Endodermal cell (in vitro differentiated cells): ENCODE measurements around the gene NDFIP1. TPM values are rescaled to one million over a fixed set of nuclear protein-coding genes. Genes with fewer than 3 reads are reported as not detected.

Experiments
- DNase-seq: peaks from one replicate; pipeline ENCODE4 v3.0.0-alpha.2; 2017
- H3K27ac ChIP-seq: 2 replicates; pipeline ENCODE4 v1.5.1; 2013; ENCODE audit warnings: mild to moderate bottlenecking, low read depth, low read length, moderate library complexity
- H3K27me3 ChIP-seq: 2 replicates; pipeline ENCODE4 v1.6.1; 2013; ENCODE audit warnings: mild to moderate bottlenecking, low read length, moderate library complexity; ENCODE audit not compliant: insufficient read depth, control insufficient read depth, poor library complexity, severe bottlenecking
- H3K36me3 ChIP-seq: 2 replicates; pipeline ENCODE4 v1.7.0; 2013; ENCODE audit warnings: mild to moderate bottlenecking, low read length, moderate library complexity; ENCODE audit not compliant: control insufficient read depth, insufficient read depth
- H3K4me1 ChIP-seq: one replicate; pipeline ENCODE4 v1.7.0; 2013; ENCODE audit warnings: low read length; ENCODE audit not compliant: control insufficient read depth, insufficient read depth
- H3K4me3 ChIP-seq: 2 replicates; pipeline ENCODE4 v1.5.1; 2013; ENCODE audit warnings: mild to moderate bottlenecking, low read length, moderate library complexity
- H3K9ac ChIP-seq: 2 replicates; pipeline ENCODE4 v1.6.1; 2013; ENCODE audit warnings: mild to moderate bottlenecking, low read length, moderate library complexity; ENCODE audit not compliant: poor library complexity, severe bottlenecking; ENCODE audit errors: extremely low read depth
- H3K9me3 ChIP-seq: 2 replicates; pipeline ENCODE4 v1.6.1; 2013; ENCODE audit warnings: mild to moderate bottlenecking, low read length, moderate library complexity; ENCODE audit not compliant: control insufficient read depth
- H3K27ac Mint-ChIP-seq: 2 replicates; pipeline ENCODE4 v1.8.0; 2020; ENCODE audit warnings: mixed read lengths
- H3K27me3 Mint-ChIP-seq: 2 replicates; pipeline ENCODE4 v1.8.0; 2021; ENCODE audit warnings: mild to moderate bottlenecking, mixed read lengths; ENCODE audit not compliant: insufficient read depth
- H3K36me3 Mint-ChIP-seq: 2 replicates; pipeline ENCODE4 v1.8.0; 2020; ENCODE audit warnings: low read depth, mixed read lengths
- H3K4me1 Mint-ChIP-seq: 2 replicates; pipeline ENCODE4 v1.8.0; 2020; ENCODE audit warnings: mixed read lengths
- H3K4me3 Mint-ChIP-seq: 2 replicates; pipeline ENCODE4 v1.8.0; 2020; ENCODE audit warnings: mild to moderate bottlenecking, moderate library complexity, mixed read lengths
- H3K9me3 Mint-ChIP-seq: 2 replicates; pipeline ENCODE4 v1.8.0; 2020; ENCODE audit warnings: mild to moderate bottlenecking, mixed read lengths
- WGBS, 2 experiments: methylation state at CpG; one replicate each; pipeline versions ENCODE4 v1.1.5 to v1.1.7; 2013; ENCODE audit warnings: missing lambda C conversion rate in 2 of 2, mixed read lengths in 1 of 2; ENCODE audit not compliant: insufficient coverage in 1 of 2, insufficient read length in 1 of 2; 5-methylcytosine and 5-hydroxymethylcytosine counted together
- total RNA-seq, 2 donors: library from RNA; stranded (reverse); fragmentation: NEBNext Ultra II Directional in 1 of 2; extraction: Animal tissue kit (Norgen Biotek cat#: 25700) in 1 of 2; gene quantifications; 2 replicates in 1 of 2; 3 replicates in 1 of 2; pipeline ENCODE4 v1.2.1, GENCODE V29; 2021
- TF ChIP-seq, protein P1 (sequence below): fragments of 200-600 bp; sonication (generic); conservative IDR thresholded peaks from 2 replicates; pipeline ENCODE4 v1.5.0; 2021; ENCODE audit warnings: antibody characterized with exemption, mild to moderate bottlenecking

The NDFIP1 gene
- total RNA-seq, 2 donors from 2014 or later, result 46.2 to 49.0 TPM

GRCh38 chr5:142074006-142074405 is 34.6 kb upstream of the NDFIP1 start:
- no peak overlapping the region for H3K27ac Mint-ChIP-seq
- H3K27me3 ChIP-seq, result no peaks in the 10 kb centered on the region
- peaks cover 12% of the 10 kb centered on the region for H3K27me3 Mint-ChIP-seq
- 83 to 90% methylated on average over 1 to 2 of the region's 2 CpGs for WGBS, 2 experiments
- no peak overlapping the region for H3K4me3 Mint-ChIP-seq
- H3K9me3 Mint-ChIP-seq, result peaks cover 10% of the 10 kb centered on the region
- H3K4me1 ChIP-seq, result no peaks in the 10 kb centered on the region
- no peaks in the 10 kb centered on the region for H3K36me3 ChIP-seq
- H3K4me3 ChIP-seq, result no peak overlapping the region
- TF ChIP-seq, protein P1, sequence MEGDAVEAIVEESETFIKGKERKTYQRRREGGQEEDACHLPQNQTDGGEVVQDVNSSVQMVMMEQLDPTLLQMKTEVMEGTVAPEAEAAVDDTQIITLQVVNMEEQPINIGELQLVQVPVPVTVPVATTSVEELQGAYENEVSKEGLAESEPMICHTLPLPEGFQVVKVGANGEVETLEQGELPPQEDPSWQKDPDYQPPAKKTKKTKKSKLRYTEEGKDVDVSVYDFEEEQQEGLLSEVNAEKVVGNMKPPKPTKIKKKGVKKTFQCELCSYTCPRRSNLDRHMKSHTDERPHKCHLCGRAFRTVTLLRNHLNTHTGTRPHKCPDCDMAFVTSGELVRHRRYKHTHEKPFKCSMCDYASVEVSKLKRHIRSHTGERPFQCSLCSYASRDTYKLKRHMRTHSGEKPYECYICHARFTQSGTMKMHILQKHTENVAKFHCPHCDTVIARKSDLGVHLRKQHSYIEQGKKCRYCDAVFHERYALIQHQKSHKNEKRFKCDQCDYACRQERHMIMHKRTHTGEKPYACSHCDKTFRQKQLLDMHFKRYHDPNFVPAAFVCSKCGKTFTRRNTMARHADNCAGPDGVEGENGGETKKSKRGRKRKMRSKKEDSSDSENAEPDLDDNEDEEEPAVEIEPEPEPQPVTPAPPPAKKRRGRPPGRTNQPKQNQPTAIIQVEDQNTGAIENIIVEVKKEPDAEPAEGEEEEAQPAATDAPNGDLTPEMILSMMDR, result no peak
- peaks cover 20% of the 10 kb centered on the region for H3K4me1 Mint-ChIP-seq
- no peak overlapping the region for H3K27ac ChIP-seq
- H3K36me3 Mint-ChIP-seq, result no peaks in the 10 kb centered on the region
- no peak overlapping the region for H3K9ac ChIP-seq
- DNase-seq, result no peak
- peaks cover 17% of the 10 kb centered on the region for H3K9me3 ChIP-seq

- Mint-ChIP-seq H3K9me3 (peaks cover 14% of the 10 kb centered on the region), H3K4me3 (no peak overlapping the region), H3K27ac (no peak overlapping the region), H3K27me3 (peaks cover 4% of the 10 kb centered on the region), H3K4me1 (peaks cover 31% of the 10 kb centered on the region), H3K36me3 (no peaks in the 10 kb centered on the region)
- H3K36me3 ChIP-seq, result no peaks in the 10 kb centered on the region
- TF ChIP-seq, protein P1, result no peak
- H3K4me3 ChIP-seq, result peak overlapping the region; percentile 56
- DNase-seq, result peak; percentile 28
- H3K27ac ChIP-seq, result no peak overlapping the region
- H3K9me3 ChIP-seq, result peaks cover 27% of the 10 kb centered on the region
- H3K9ac ChIP-seq, result no peak overlapping the region
- 89 to 91% methylated on average over 3 of the region's 3 CpGs for WGBS, 2 experiments
- peaks cover 3% of the 10 kb centered on the region for H3K4me1 ChIP-seq
- no peaks in the 10 kb centered on the region for H3K27me3 ChIP-seq
Measured at GRCh38 chr5:142078221-142078620, 30.4 kb upstream of the NDFIP1 start.

DNA sequence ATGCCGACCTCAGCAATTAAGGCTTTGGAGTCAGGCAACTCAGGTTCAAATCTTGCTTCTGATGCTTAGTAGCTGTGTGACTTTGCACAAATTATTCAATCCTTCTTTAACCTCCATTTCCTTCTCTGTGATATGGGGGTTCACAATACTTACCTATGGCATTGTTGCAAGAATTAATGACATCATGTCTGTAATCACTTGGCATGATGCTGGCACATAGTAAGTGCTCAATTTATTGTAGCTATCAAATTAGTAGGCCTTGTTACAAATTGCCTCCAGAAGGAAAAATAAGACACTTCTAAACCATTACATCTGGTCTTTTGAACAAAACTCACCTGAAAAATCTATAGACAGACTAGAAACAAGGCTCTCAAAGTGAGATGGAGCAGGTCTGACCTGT is 29.9 kb upstream of the NDFIP1 start:
- H3K36me3 Mint-ChIP-seq, result no peaks in the 10 kb centered on the region
- H3K4me1 Mint-ChIP-seq, result peaks cover 30% of the 10 kb centered on the region
- Histone ChIP-seq H3K4me1 (peaks cover 3% of the 10 kb centered on the region), H3K9ac (no peak overlapping the region), H3K4me3 (no peak overlapping the region), H3K27ac (no peak overlapping the region), H3K9me3 (peaks cover 27% of the 10 kb centered on the region), H3K36me3 (no peaks in the 10 kb centered on the region), H3K27me3 (no peaks in the 10 kb centered on the region)
- no peak overlapping the region for H3K27ac Mint-ChIP-seq
- peaks cover 4% of the 10 kb centered on the region for H3K27me3 Mint-ChIP-seq
- DNase-seq, result no peak
- TF ChIP-seq, protein P1, result no peak
- peaks cover 14% of the 10 kb centered on the region for H3K9me3 Mint-ChIP-seq
- WGBS, 2 experiments, result 82 to 100% methylated on average over 1 of the region's 1 CpG
- no peak overlapping the region for H3K4me3 Mint-ChIP-seq
